ENCODE data around the gene KIRREL1. TPM values are rescaled to one million over a fixed set of nuclear protein-coding genes. Genes with fewer than 3 reads are reported as not detected.
A peak's percentile ranks its signal among the peaks of the same experiment; 100 is the strongest.
"Not testable (repeated sequence)": the region's sequence is repeated elsewhere in the genome, so short reads cannot be mapped to it uniquely, and the experiment has no call there.

KIRREL1 gene
- polyA plus RNA-seq, 3 donors: 178 to 185 (median 183) TPM

DNA sequence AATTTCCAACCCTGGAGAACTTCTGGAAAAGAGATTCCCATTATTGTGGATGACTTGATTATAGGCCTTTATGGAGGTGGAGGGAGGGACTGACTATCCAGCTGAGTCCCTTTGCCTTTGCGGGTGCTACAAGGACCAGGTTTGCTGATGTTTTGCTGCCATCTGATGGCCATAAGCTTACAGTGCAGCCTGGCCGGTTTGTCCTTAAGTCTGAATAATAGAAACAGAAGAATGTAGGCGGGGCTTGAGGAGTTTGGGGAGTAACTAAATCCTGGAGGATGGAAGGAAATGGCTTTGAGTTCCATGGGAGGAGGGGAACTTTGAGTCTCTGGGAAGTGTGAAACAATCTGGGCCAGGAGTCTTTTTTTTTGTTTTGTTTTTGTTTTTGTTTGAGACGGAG is 131.6 kb downstream of the KIRREL1 start:
- DNase-seq (ENCODE audit: low read depth in 3 of 3, low spot score in 2 of 3): peak; percentile 87 to 92 (median 90)

DNA sequence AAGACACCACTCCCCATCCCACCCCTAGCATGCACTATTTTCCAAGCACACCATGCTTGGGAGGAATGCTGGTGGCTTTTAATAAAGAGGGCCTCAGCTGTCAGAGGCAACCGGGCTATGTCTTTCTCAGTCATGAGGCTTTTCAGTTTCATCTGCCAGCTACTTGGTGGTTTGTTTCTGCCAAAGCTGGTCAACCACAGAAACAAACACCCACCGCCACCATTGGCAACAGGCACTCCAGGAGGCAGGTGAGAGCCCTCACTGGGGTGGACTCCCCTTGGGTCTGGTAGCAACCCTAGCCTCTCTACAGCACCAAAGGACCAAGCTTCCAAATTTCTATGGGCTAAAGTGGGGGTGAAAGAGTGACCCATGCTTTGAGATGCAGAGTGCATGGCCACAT is 133.0 kb downstream of the KIRREL1 start:
- no peak for DNase-seq (ENCODE audit: low read depth in 3 of 3, low spot score in 2 of 3)

DNA sequence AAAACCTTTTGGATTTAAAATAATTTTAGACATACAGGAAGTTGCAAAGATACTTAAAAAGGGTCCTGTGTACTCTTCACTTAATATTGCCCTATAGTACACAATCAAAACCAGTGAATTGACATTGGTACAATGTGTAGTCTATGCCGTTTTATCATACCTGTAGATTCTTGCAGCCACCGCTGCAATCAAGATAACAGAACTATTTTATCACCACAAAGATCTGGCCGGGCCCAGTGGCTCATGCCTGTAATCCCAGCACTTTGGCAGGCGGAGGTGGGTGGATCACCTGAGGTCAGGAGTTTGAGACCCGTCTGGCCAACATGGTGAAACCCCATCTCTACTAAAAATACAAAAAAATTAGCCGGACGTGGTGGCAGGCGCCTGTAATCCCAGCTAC is 135.1 kb downstream of the KIRREL1 start:
- not testable (repeated sequence) for DNase-seq (ENCODE audit: low read depth in 3 of 3, low spot score in 2 of 3)

DNA sequence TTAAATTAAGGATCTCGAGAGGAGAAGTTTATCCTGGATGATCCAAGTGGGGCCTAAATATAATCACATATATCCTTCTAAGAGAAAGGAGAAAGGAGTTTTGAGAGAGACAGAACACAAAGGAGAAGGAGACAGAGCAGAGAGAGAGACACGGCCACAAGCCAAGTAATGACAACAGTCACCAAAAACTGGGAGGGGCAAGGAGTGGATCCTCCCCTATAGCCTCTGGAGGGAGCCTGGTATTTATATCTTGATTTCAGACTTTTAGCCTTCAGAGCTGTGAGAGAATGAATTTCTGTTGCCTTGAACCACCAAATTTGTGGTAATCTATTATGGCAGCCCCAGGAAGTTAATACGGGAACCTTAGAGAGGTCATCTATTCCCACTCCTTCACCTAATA is 137.8 kb downstream of the KIRREL1 start:
- no peak for DNase-seq (ENCODE audit: low read depth in 3 of 3, low spot score in 2 of 3)

DNA sequence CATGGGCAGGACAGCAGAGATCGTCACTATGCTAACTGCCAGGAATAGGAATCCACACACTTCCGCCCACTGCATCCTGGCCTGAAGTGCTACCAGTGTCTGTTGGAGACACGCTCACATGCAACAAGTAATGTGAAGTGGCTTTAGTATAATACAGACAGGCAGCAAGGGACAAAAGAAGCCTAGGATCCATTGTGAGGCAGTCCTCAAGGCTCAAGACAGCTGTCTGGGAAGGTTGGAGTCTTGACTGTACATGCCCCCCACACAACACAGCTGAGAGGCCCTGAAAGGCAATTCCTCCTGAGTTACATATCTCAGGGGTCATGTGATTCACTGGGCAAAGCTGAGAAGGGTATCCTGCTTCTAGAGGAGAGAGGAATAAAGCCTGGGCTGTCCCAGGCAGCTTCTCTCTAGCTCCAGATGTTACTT is 147.3 kb downstream of the KIRREL1 start:
- DNase-seq (ENCODE audit: low read depth in 3 of 3, low spot score in 2 of 3): no peak

DNA sequence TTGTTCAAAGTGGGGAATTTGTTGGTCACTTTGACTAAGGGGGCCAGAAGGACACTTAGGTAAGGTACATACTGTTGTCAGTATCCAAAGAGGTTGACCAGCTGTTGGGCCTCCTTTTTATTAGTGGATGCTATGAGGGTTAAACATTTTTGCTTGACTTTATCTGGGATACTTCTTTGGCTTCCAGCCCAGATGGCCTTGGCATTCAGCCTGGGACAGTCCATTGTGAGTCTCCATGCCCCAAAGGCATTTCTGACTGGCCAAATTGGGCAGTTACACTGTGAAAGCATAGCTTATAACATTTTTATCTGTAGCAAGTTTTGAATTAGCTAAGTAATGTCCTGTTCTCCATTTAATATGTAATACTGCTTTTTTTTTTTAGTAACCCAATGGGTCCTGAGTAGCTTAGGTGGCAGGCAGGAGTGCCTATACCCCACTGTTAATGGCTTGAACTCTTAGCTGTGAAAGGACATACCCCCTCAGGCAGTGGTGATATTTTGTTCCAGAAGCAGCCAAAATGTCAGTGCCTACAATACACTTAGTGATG is 151.8 kb downstream of the KIRREL1 start:
- no peak for DNase-seq (ENCODE audit: low read depth in 3 of 3, low spot score in 2 of 3)

DNA sequence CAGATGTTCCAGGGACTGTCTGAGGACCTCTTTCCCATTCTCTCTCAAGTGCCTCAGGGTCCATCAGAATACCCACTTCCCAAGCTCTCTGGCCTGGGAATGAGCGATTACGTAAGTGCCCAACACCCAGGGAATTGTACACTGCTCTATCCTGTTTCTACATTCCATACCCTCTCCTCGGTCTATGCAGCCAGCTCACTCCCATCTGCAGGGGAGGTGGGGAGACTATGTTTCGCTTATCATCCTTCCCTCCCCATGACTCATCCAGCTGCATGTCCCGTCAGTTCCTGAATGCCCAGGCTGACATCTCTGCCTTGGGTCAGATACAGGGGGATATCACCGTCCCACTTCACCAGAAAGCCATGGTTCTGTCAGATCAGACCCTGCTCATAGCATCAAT is 152.7 kb downstream of the KIRREL1 start:
- DNase-seq (ENCODE audit: low read depth in 3 of 3, low spot score in 2 of 3): no peak

DNA sequence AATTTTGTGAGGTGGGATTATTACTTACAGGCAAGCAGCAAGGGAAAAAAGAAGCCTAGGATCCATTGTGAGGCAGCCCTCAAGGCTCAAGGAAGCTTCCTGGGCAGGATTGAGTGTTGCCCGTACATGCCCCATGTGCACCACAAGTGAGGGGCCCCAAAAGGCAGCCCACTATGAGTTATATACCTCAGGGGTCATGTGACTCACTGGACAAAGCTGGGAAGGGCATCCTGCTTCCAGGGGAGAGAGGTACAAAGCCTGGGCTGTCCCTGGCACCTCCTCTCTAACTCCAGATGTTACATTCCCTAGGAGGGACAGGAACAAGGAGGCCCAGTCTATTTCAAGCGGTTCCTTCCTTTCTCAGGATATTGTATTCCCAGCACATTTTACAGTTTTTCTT is 153.3 kb downstream of the KIRREL1 start:
- DNase-seq (ENCODE audit: low read depth in 3 of 3, low spot score in 2 of 3): no peak

DNA sequence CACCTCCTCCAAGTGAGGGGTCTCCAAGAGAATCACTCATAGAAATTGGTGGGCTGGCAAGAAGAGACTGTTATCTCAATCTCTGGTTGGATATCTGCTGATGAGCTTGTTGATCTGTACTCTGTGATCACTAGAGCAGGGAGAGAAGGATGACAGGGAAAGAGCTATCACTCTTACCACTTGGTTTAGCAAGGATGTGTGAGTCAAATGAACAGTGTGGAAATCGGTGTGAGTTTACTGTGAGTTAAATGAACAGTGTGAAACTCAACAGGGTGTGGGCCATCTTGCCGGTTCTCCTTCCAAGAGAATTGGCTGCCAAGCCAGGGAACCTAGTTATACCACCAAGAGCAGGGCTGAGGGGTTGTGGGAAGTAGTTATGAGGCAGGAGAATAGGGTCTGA is 154.0 kb downstream of the KIRREL1 start:
- no peak for DNase-seq (ENCODE audit: low read depth in 3 of 3, low spot score in 2 of 3)

DNA sequence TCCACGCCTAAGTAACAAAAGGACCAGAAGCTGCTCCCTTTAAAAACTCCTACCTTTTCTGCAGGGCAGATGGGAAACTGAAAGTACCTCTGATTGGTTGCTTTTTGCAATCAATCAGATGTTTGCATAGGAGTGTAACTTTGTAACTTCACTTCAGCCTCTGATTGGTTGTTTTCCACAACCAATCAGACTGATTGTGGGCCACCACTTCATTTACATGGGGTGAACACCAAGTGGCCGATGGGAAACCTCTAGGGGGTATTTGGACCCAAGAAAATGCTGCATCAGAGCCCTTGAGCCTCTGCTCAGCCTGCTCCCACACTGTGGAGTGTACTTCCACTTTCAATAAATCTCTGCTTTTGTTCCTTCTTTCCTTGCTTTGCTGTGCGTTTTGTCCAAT is 154.4 kb downstream of the KIRREL1 start:
- DNase-seq (ENCODE audit: low read depth in 3 of 3, low spot score in 2 of 3): no peak

DNA sequence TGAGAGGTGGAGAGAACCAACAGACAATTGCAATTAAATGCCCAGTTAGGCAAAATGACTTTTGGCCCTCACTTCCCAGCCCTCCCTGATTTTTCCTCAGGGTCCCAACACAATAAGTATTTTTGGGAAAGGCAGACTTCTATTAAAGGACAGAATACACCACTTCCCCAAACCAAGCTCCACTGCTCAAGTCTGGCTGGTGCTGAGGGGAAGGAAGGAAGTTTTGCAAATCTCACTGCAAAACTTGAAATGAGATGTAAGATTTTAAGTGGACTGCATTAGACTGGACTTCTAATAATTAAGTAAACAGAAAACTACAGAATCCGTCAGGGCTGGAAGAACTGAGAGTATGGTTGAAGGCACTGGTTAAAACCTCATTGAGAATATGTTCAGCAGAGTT is 155.0 kb downstream of the KIRREL1 start:
- DNase-seq (ENCODE audit: low read depth in 3 of 3, low spot score in 2 of 3): no peak

DNA sequence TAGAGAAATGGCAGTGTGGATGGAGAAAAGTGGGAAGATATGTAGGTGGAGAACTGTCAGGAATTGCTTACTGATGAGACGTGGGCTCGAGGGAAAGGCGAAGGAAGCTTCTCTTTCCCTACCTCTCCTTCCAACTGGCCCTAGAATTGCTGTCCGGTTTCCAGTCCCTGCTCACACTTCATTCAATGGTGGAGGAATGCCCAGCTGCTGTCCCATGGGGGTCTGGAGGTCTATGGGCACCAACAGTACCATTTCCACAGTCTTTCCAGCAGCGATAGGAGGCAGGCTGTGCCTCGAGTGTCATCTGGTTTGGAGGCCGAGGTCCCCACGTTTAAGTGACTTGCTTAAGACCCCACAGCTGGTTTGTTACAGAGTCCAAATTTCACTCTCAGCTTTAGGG is 155.7 kb downstream of the KIRREL1 start:
- DNase-seq (ENCODE audit: low read depth in 3 of 3, low spot score in 2 of 3): no peak

Other genes with a start within 250 kb of the KIRREL1 start
- under 1 TPM in 2 of 3 donors, not detected in 1; 0.11 to 0.17 TPM for gene FCRL2, start 216.5 kb upstream of the KIRREL1 start, polyA plus RNA-seq (ENCODE audit: insufficient read length in 3 of 3)
- gene FCRL1, start 173.5 kb upstream of the KIRREL1 start, polyA plus RNA-seq (ENCODE audit: insufficient read length in 3 of 3): under 1 TPM; 0.06 to 0.11 (median 0.10) TPM
- under 1 TPM in 1 of 3 donors, not detected in 2; 0.10 TPM for gene CD5L, start 151.8 kb upstream of the KIRREL1 start, polyA plus RNA-seq (ENCODE audit: insufficient read length in 3 of 3)
- 1 to 10 TPM; 5.6 to 6.5 (median 6.1) TPM for gene CD1D, start 187.2 kb downstream of the KIRREL1 start, polyA plus RNA-seq (ENCODE audit: insufficient read length in 3 of 3)

Measured in right renal cortex interstitium (tissue), 3 donors.